Fibroblast of villous mesenchyme (primary cell): ENCODE measurements around the gene PTRHD1. TPM values are rescaled to one million over a fixed set of nuclear protein-coding genes. Genes with fewer than 3 reads are reported as not detected.

Source experiments
- DNase-seq: peaks from one replicate; pipeline ENCODE4 v3.0.0-alpha.2; 2010; ENCODE audit warnings: low read depth
- H3K4me3 ChIP-seq: 2 replicates; pipeline ENCODE4 v1.5.1; 2011; ENCODE audit warnings: low read depth, mild to moderate bottlenecking, low read length
- total RNA-seq: library from RNA; depleted of rRNA; stranded (reverse); fragments of >200 nt; gene quantifications from 2 replicates; pipeline ENCODE4 v1.2.3, GENCODE V29; 2012
- TF ChIP-seq, protein P1 (sequence below): IDR thresholded peaks from 2 replicates; pipeline ENCODE4 v1.5.1; 2012; ENCODE audit warnings: low read depth, mild to moderate bottlenecking, low read length; ENCODE audit not compliant: insufficient read depth

Gene PTRHD1
- total RNA-seq, 1 donor = 15.1 TPM

DNA sequence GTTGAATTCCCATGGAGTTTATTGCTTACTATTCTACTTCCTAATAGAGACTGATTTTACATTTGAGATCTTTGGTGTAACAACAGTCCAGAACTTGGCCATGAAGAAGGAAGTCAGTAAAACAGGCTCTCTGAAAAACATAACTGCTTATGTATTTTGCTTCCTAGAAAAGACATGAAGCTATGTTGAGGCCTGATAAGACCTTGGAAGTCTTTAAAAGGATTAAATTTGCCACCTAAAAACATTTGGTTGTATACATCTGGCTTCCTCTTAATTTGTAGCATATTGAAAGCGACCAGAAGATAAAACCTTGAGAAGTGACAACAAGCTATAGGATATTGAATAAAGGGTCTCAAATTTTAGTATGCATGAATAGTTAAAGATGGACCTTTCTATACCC lies 36.4 kb downstream of the PTRHD1 start:
- TF ChIP-seq, protein P1, sequence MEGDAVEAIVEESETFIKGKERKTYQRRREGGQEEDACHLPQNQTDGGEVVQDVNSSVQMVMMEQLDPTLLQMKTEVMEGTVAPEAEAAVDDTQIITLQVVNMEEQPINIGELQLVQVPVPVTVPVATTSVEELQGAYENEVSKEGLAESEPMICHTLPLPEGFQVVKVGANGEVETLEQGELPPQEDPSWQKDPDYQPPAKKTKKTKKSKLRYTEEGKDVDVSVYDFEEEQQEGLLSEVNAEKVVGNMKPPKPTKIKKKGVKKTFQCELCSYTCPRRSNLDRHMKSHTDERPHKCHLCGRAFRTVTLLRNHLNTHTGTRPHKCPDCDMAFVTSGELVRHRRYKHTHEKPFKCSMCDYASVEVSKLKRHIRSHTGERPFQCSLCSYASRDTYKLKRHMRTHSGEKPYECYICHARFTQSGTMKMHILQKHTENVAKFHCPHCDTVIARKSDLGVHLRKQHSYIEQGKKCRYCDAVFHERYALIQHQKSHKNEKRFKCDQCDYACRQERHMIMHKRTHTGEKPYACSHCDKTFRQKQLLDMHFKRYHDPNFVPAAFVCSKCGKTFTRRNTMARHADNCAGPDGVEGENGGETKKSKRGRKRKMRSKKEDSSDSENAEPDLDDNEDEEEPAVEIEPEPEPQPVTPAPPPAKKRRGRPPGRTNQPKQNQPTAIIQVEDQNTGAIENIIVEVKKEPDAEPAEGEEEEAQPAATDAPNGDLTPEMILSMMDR = no peak
- no peak overlapping the region for H3K4me3 ChIP-seq
- DNase-seq = no peak

DNA sequence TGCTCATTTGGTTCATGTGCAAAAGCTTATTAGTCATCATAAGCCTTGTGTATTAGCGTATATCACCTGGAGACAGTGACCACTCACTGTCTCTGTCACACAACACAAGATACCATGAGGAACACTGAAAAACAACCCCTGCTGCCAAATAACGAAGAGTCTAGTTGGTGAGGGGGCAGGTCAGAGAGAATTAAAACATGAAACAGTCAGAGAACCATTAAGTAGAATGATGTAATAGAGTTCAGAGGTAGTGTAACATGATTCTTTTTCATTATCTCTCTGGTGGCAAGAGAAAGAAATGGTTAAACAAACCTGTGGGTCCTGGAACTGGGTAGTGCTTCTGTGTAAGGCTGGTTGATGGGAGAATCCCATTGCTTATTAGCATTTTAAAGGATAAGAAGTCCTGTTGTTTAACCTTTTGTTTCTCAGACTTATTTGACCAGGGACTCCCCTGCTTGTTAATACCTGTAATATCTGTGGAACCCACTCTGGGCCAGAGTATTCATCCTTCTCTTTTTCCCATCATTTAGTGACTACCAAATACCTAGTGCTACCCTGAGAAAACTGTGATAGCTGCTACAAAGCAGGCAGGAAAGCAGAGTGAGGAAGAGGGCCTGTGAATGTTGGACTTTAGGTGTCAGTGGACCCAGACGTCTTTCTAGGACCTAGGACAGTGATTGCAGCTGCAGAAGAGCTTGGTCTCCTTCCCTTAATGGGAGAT lies 38.0 kb downstream of the PTRHD1 start:
- TF ChIP-seq, protein P1 = no peak
- DNase-seq = no peak

DNA sequence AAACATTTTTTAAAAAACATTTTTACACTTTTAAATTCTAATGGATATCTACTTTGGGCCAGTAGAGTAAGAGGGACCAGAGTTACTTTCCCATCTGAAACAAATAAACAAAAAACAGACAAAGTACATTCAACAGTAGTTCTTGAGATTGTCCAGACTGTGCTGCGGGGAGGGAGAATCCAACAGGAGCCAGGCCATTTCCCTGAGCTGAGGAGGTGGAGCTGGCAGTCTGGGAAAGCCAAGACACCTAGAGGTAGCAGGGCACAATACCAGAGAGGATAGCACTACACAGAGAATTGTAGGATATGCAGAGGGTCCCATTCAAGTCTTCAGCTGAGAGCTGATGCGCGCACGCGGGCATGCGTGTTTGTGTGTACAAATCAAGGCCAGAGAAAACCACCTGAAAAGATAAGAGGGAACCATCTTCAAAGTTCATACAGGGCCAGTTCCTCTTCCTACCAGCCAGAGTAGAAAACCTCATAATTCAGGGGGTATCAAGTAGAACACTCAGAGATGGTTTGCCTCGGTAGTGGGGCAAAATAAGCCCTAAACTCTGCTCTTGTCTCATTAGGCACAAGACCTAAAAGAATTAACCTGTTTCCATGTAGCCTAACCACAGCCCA lies 44.0 kb downstream of the PTRHD1 start:
- TF ChIP-seq, protein P1 = no peak
- H3K4me3 ChIP-seq = no peak overlapping the region
- DNase-seq = no peak

More for the DNA sequence above, 38.0 kb downstream of the PTRHD1 start:
- H3K4me3 ChIP-seq = no peak overlapping the region

DNA sequence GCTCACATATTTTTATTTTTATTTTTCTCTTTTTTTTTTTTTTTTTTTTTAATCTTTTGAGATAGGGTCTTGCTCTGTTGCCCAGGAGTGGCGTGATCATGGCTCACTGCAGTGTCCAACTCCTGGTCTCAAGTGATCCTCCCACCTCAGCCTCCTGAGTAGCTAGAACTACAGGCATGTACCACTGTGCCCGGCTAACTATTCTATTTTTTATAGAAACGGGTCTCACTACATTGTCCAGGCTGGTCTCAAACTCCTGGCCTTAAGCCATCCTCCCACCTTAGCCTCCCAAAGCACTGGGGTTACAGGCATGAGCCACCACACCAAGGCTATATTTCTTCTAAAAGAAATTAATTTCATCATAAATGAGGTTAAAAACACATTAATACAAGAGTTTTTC lies 45.9 kb downstream of the PTRHD1 start:
- DNase-seq = no peak
- no peak overlapping the region for H3K4me3 ChIP-seq
- TF ChIP-seq, protein P1 = no peak

- TF ChIP-seq, protein P1 = no peak
- no peak overlapping the region for H3K4me3 ChIP-seq
- no peak for DNase-seq
Observed at GRCh38 chr2:24745825-24746224, 47.4 kb downstream of the PTRHD1 start.

- TF ChIP-seq, protein P1 = no peak
- no peak overlapping the region for H3K4me3 ChIP-seq
Observed at GRCh38 chr2:24744356-24744755, 48.8 kb downstream of the PTRHD1 start.

More at GRCh38 chr2:24744356-24744755, 48.8 kb downstream of the PTRHD1 start:
- no peak for DNase-seq
